Cardiac muscle cell (in vitro differentiated cells and primary cell): ENCODE results near the gene ZNF467. TPM values are rescaled to one million over a fixed set of nuclear protein-coding genes. Genes with fewer than 3 reads are reported as not detected.

Experiments used
- DNase-seq, 2 donors: peaks; one replicate each; pipeline versions ENCODE4 v3.0.0 to v3.0.0-alpha.2; 2010 to 2017; ENCODE audit warnings: low read depth in 1 of 2, low spot score in 1 of 2
- H3K27ac ChIP-seq: fragments of 200-600 bp; sonication (generic); 2 replicates; pipeline ENCODE4 v1.5.1; 2016
- H3K27me3 ChIP-seq: fragments of 200-600 bp; sonication (generic); 2 replicates; pipeline ENCODE4 v1.6.0; 2016; ENCODE audit warnings: control low read depth
- H3K36me3 ChIP-seq: fragments of 200-600 bp; sonication (generic); 2 replicates; pipeline ENCODE4 v1.5.1; 2016; ENCODE audit warnings: control low read depth
- H3K4me1 ChIP-seq: fragments of 200-600 bp; sonication (generic); 2 replicates; pipeline ENCODE4 v1.8.1; 2017; ENCODE audit warnings: low read depth, mild to moderate bottlenecking, mixed run types
- H3K4me3 ChIP-seq: fragments of 200-600 bp; sonication (generic); 2 replicates; pipeline ENCODE4 v1.5.1; 2016; ENCODE audit warnings: mild to moderate bottlenecking
- H3K9me3 ChIP-seq: fragments of 200-600 bp; sonication (generic); 2 replicates; pipeline ENCODE4 v1.5.1; 2017; ENCODE audit warnings: low read depth, mild to moderate bottlenecking, control low read depth
- polyA plus RNA-seq: library from polyadenylated mRNA; unstranded; fragments of >200 nt; fragmentation: Nextera tagmentation; extraction: Ambion mirVana; gene quantifications from 2 replicates; pipeline ENCODE4 v1.2.1, GENCODE V29; 2016
- total RNA-seq: library from RNA; depleted of rRNA; stranded (reverse); fragments of >200 nt; gene quantifications from 2 replicates; pipeline ENCODE4 v1.2.3, GENCODE V29; 2016
- TF ChIP-seq, protein P1 (sequence below): IDR thresholded peaks from 2 replicates; pipeline ENCODE4 v1.5.1; 2012; ENCODE audit warnings: low read depth, mild to moderate bottlenecking, low read length

Gene ZNF467
- total and polyA plus RNA-seq, 2 experiments from 2014 or later = 27.7 to 33.7 TPM

DNA sequence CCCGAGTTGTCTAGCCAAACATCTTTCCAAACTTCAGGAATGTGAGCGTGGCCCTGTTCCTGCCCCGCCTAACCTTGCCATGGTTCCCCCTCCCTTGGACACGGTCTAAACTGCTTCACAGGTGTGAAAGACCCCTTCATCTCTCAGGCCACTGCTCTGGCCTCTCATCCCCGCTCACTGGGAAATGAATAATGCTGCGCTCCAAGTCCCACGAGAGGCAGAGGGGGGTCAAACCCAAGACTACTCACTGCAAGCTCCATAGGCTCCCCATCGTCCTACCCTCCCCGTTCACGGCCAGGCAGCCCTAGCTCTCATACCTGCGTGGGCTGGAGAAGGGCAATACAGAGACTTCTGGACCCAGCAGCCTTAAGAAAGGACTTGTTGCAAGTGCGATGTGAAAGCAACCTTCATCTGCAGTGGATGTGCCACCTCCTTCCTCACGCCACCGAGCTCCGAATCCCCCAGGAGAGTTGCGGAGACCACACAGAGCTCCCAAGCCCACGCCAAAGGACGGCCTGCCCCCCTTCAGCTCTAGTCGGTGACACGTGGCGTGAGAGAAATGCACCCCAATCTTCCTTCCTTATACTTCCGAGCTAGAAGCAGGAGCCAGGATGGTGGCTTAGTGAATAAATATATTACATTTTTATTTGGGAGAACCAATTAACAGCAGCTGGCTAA, 9.7 kb downstream of the ZNF467 start:
- Histone ChIP-seq H3K9me3 (no peaks in the 10 kb centered on the region), H3K4me3 (no peak overlapping the region), H3K4me1 (no peaks in the 10 kb centered on the region), H3K27ac (no peak overlapping the region), H3K36me3 (peaks cover 7% of the 10 kb centered on the region), H3K27me3 (peaks cover 99% of the 10 kb centered on the region)
- no peak for DNase-seq
- TF ChIP-seq, protein P1, sequence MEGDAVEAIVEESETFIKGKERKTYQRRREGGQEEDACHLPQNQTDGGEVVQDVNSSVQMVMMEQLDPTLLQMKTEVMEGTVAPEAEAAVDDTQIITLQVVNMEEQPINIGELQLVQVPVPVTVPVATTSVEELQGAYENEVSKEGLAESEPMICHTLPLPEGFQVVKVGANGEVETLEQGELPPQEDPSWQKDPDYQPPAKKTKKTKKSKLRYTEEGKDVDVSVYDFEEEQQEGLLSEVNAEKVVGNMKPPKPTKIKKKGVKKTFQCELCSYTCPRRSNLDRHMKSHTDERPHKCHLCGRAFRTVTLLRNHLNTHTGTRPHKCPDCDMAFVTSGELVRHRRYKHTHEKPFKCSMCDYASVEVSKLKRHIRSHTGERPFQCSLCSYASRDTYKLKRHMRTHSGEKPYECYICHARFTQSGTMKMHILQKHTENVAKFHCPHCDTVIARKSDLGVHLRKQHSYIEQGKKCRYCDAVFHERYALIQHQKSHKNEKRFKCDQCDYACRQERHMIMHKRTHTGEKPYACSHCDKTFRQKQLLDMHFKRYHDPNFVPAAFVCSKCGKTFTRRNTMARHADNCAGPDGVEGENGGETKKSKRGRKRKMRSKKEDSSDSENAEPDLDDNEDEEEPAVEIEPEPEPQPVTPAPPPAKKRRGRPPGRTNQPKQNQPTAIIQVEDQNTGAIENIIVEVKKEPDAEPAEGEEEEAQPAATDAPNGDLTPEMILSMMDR = no peak

DNA sequence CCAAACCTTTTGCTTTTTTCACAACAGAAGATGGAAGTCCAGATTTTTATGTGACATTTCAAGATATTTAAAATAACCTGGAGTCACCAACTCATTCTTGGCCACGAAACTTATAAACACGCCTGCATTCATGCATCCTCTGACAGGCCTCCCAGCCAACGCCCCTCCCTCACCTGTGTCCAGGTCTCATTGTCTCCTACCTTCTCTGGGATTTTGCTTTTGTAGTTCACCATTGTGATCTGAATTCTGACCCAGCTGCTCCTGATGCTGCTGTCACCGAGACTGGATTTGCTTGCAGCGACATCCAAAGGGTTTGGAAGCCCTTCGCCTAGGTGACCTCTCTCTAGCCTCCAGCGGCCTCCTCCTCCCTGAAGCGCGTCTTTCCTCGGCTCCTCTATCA, 10.8 kb downstream of the ZNF467 start:
- no peak overlapping the region for H3K4me3 ChIP-seq
- H3K36me3 ChIP-seq = no peaks in the 10 kb centered on the region
- H3K4me1 ChIP-seq = no peaks in the 10 kb centered on the region
- H3K27ac ChIP-seq = no peak overlapping the region
- DNase-seq = no peak
- no peaks in the 10 kb centered on the region for H3K9me3 ChIP-seq
- peaks cover 93% of the 10 kb centered on the region for H3K27me3 ChIP-seq
- TF ChIP-seq, protein P1 = no peak

DNA sequence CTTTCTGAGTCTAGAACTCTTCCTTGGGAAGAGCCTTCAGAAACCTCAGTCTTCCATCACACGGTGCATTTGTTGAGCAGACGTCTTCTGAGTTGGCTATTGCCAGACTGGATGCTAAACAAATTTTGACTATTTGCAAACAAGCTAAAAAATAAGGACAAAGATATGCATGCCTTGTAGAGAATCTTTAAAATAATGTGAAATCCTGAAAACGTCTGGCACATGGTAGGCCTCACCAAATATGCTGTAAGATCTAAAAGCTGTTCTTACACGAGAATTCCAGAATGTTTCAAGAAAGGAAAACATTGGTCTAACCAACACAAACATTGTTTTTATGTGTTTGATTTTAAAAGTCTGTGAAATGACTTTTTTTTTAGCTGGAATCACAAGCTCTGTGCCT, 11.3 kb downstream of the ZNF467 start:
- H3K36me3 ChIP-seq = no peaks in the 10 kb centered on the region
- TF ChIP-seq, protein P1 = no peak
- no peaks in the 10 kb centered on the region for H3K9me3 ChIP-seq
- DNase-seq = no peak
- no peak overlapping the region for H3K4me3 ChIP-seq
- peaks cover 87% of the 10 kb centered on the region for H3K27me3 ChIP-seq
- no peak overlapping the region for H3K27ac ChIP-seq
- no peaks in the 10 kb centered on the region for H3K4me1 ChIP-seq

DNA sequence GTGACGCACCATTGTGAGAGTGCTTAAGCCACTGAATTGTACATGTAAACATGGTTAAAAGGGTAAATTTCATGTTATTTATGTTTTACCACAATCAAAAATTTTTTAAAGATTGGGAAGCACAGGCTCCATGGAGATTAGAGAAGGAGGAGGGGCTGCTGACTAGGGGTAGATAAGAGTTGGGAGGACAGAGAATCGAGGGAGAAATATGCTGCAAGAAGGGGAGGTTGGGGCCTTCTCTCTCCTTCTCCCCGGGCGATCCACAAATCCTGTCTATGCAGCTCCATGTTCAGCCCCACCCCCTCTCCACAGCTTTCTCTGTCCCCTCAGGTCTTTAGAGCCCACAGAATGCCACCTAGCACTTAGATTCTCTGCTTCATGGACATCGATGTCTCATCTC, 12.1 kb downstream of the ZNF467 start:
- DNase-seq = no peak
- Histone ChIP-seq H3K4me3 (no peak overlapping the region), H3K27me3 (peaks cover 86% of the 10 kb centered on the region), H3K36me3 (no peaks in the 10 kb centered on the region), H3K9me3 (no peaks in the 10 kb centered on the region), H3K27ac (no peak overlapping the region), H3K4me1 (no peaks in the 10 kb centered on the region)
- TF ChIP-seq, protein P1 = no peak

DNA sequence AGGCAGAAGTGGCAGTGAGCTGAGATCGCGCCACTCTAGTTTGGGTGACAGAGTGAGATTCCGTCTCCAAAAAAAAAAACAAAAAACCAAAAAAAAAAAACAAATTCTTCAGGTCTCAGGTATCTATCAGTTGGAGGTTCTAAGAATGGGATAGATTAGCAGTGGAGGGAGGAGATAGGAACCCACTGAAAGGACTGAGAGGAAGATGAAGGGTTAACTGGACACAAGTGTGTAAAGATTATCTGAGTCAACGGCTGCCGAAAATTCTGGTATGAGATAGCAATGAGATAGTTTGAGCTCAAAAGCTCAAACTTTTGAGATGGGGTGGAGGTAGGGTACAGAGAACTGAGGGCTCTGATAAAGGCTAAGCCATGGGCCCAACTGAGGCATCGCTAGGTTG, 12.8 kb downstream of the ZNF467 start:
- Histone ChIP-seq H3K27me3 (peaks cover 81% of the 10 kb centered on the region), H3K9me3 (no peaks in the 10 kb centered on the region), H3K4me1 (no peaks in the 10 kb centered on the region), H3K4me3 (no peak overlapping the region), H3K36me3 (no peaks in the 10 kb centered on the region), H3K27ac (no peak overlapping the region)
- DNase-seq = no peak
- TF ChIP-seq, protein P1 = no peak
